C4-2B (cell line): ENCODE measurements around the gene SECTM1.

Experiments
- H3K27ac ChIP-seq: fragments of 450-650 bp; 2 replicates; pipeline ENCODE4 v1.5.1; 2017
- CTCF ChIP-seq: fragments of 450-650 bp; conservative IDR thresholded peaks from 2 replicates; pipeline ENCODE4 v1.5.1; 2017; ENCODE audit warnings: mild to moderate bottlenecking
- ZFX ChIP-seq: fragments of 450-650 bp; IDR thresholded peaks from 2 replicates; pipeline ENCODE4 v1.6.1; 2017

SECTM1 gene

DNA sequence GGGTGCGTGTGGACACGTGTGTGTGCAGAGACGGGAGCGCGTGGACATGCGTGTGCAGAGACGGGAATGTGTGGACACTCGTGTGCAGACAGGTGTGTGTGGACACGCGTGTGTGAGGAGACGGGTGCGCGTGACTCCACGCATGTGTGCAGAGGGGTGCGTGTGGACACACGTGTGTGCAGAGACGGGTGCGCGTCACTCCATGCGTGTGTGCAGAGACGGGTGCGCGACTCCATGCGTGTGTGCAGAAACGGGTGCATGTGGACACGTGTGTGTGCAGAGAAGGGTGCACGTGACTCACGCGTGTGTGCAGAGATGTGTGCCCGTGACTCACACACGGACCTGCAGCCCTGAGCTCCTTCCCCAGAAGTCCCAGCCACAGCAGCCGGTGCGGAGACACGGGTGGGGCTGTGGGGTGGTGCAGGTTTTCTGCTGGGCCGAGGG, 13.9 kb downstream of the SECTM1 start:
- TF ChIP-seq CTCF (no peak), ZFX (no peak)
- H3K27ac ChIP-seq = no peak overlapping the region

DNA sequence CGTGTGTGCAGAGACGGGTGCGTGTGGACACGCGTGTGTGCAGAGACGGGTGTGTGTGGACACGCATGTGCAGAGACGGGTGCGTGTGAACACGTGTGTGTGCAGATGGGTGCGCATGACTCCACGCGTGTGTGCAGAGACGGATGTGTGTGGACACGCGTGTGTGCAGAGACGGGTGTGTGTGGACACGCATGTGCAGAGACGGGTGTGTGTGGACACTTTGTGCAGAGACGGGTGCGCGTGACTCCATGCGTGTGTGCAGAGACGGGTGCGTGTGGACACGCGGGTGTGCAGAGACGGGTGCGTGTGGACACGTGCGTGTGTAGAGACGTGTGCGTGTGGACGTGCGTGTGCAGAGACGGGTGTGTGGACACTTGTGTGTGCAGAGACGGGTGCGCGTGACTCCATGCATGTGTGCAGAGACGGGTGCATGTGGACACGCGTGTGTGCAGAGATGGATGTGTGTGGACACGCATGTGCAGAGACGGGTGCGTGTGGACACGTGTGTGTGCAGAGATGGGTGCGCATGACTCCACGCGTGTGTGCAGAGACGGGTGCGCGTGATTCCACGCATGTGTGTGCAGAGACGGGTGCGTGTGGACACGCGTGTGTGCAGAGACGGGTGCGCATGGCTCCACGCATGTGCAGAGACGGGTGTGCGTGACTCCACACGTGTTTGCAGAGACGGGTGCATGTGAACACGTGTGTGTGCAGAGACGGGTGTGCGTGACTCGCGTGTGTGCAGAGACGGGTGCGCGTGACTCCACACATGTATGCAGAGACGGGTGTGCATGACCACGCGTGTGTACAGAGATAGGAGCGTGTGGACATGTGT, 14.6 kb downstream of the SECTM1 start:
- no peak for TF ChIP-seq ZFX
- TF ChIP-seq CTCF = no peak

DNA sequence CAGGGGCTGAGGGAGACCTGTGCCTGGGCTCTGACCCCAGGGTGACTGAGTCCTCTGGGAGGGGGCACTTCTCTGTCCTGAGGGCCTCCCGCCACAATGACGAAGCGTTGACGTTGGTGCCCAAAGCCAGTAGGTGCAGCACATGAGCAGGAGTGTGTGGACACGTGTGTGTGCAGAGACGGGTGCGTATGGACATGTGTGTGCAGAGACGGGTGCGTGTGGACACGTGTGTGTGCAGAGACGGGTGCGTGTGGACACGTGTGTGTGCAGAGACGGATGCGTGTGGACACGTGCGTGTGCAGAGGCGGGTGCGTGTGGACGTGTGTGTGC, 15.4 kb downstream of the SECTM1 start:
- no peak overlapping the region for H3K27ac ChIP-seq
- TF ChIP-seq ZFX = no peak
- TF ChIP-seq CTCF = no peak

More for the DNA sequence above, 14.6 kb downstream of the SECTM1 start:
- H3K27ac ChIP-seq = no peak overlapping the region

DNA sequence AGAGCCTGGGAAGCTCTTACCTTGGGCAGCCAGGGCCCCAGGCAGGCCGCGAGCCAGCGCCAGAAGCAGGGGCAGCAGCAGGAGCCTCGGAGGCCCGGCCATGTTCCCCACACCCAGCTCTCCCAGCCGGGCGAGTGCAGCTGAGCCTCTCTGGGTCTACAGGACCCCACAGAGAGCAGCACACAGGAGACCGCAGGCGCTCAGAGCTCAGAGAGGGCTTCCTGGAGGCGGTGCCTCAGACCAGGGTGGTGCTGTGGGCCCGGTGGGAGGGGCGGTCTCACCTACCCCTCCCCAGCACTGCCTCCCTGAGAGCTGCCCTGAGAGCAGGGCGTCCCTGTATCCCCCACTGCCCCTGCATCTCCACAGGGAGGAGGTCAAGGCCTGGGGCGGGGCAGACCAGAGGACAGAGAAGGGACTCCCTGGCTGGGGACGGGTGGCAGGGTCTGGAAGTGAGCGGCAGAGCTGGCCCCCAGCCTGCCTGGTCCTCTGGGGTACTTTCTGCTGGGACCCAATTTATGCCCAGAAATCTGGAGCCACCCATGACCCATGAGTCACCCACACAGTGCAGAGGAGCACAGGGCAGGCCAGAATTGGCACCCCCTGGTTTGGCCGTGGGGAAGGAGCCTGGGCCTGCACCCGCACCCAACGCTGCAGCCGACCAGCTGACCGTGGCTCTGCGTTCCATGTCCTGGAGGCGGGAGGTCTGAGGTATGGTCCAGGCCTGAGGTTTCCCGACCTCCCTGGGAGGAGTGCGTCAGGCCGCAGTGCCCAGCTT, 16.0 kb downstream of the SECTM1 start, which contains the start of gene CD7:
Gene CD7, minus strand, starts transcription at position 215 of the 775 bp plus-strand sequence. Its CDS starts 113 bp downstream, at position 102.
- no peak within 1 kb of the TSS for H3K27ac ChIP-seq
- TF ChIP-seq ZFX (no peak), CTCF (no peak)

- no peak overlapping the region for H3K27ac ChIP-seq
- no peak for TF ChIP-seq ZFX
- TF ChIP-seq CTCF = no peak
Observed at GRCh38 chr17:82316651-82317393, 16.7 kb downstream of the SECTM1 start.

GRCh38 chr17:82315703-82316358, 17.7 kb downstream of the SECTM1 start:
- no peak overlapping the region for H3K27ac ChIP-seq
- TF ChIP-seq CTCF (no peak), ZFX (no peak)
